ENCODE measurements around the gene TBC1D22A. TPM values are rescaled to one million over a fixed set of nuclear protein-coding genes. Genes with fewer than 3 reads are reported as not detected.

Gene TBC1D22A
- total and polyA plus RNA-seq, 9 of the 15 experiments (the other 6 are each of a cell fraction or from before 2014, with no cell fraction given): 0.20 to 11.5 (median 5.2) TPM

DNA sequence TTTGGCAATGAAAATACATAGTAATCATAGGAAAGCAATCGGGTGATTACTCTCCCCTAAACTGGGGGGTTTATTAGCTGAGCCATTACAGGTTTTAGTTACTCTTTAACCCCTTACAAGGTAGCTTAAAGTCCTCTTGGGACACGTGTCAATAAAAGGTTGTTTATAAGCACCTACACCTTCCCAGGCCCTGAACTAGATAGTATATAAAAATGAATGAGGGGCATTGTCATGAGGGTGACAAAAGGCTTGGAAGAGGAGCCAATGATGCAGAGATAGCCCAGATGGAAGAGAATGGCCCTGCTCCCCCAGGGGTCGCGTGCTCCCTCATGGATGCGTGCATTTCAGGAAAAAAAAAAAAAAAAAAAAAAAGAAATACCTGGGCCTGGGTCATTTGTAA lies 276.9 kb downstream of the TBC1D22A start:
- Histone ChIP-seq H3K9me1 (ENCODE audit: control insufficient read depth, insufficient read depth, low read length) (no peaks in the 10 kb centered on the region), H2AFZ (ENCODE audit: low read depth, low read length) (no peak overlapping the region), H3K27ac (ENCODE audit: extremely low read depth, low read depth, low read length) (no peak overlapping the region), H3K27me3 (ENCODE audit: control insufficient read depth in 2 of 2, insufficient read depth in 2 of 2, low read length in 2 of 2) (no peaks in the 10 kb centered on the region), H3K36me3 (ENCODE audit: control insufficient read depth, insufficient read depth, low read length) (no peaks in the 10 kb centered on the region), H3K4me3 (no peak overlapping the region), H3K9me3 (replicated peaks; ENCODE audit: control insufficient read depth, insufficient read depth, low read depth, low read length) (no peaks in the 10 kb centered on the region), H3K9ac (ENCODE audit: insufficient read depth in 1 of 2, low read depth in 2 of 2, low read length in 2 of 2) (no peak overlapping the region), H3K79me2 (ENCODE audit: control insufficient read depth, insufficient read depth, low read length) (no peaks in the 10 kb centered on the region), H3K4me2 (ENCODE audit: insufficient read depth, low read length) (no peak overlapping the region), H4K20me1 (replicated peaks; ENCODE audit: control insufficient read depth, insufficient read depth, low read length) (0 out of 2 replicates have a peak, but pooled peaks cover 5% of the 10 kb centered on the region), H3K4me1 (replicated peaks in 1 of 2; ENCODE audit: control insufficient read depth in 2 of 2, insufficient read depth in 2 of 2, low read length in 2 of 2) (peaks cover 0 to 17% of the 10 kb centered on the region in 2 experiments; a peak in 2 of 5 replicates)
- DNase-seq (ENCODE audit: extremely low read depth in 1 of 4, low spot score in 3 of 4) (no peak), ATAC-seq (no peak), FAIRE-seq (no peak)
- in situ Hi-C loops (cut with MboI): no loop called here
- BruUV-seq (replicated peaks): no TSS peak
- ChIA-PET POLR2A (no interaction called here), CTCF (ENCODE audit: low intra/inter-chr PET ratio) (no interaction called here)
- intact Hi-C loops (cut with micrococcal nuclease): no loop called here
- TF ChIP-seq, protein P1, sequence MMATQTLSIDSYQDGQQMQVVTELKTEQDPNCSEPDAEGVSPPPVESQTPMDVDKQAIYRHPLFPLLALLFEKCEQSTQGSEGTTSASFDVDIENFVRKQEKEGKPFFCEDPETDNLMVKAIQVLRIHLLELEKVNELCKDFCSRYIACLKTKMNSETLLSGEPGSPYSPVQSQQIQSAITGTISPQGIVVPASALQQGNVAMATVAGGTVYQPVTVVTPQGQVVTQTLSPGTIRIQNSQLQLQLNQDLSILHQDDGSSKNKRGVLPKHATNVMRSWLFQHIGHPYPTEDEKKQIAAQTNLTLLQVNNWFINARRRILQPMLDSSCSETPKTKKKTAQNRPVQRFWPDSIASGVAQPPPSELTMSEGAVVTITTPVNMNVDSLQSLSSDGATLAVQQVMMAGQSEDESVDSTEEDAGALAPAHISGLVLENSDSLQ (IDR thresholded peaks at IDR 0.05): no peak
- TF ChIP-seq, protein P2, sequence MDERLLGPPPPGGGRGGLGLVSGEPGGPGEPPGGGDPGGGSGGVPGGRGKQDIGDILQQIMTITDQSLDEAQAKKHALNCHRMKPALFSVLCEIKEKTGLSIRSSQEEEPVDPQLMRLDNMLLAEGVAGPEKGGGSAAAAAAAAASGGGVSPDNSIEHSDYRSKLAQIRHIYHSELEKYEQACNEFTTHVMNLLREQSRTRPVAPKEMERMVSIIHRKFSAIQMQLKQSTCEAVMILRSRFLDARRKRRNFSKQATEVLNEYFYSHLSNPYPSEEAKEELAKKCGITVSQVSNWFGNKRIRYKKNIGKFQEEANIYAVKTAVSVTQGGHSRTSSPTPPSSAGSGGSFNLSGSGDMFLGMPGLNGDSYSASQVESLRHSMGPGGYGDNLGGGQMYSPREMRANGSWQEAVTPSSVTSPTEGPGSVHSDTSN (CRISPR knock-in tag; IDR thresholded peaks at IDR 0.05; ENCODE audit: low read depth): no peak
- TF ChIP-seq, protein P2 (tag; conservative IDR thresholded peaks at IDR 0.05; ENCODE audit: low read depth): no peak
- TF ChIP-seq MEF2D (tag; conservative IDR thresholded peaks at IDR 0.05; ENCODE audit: low read depth) (no peak), RBM17 (IDR thresholded peaks at IDR 0.05; ENCODE audit: borderline replicate concordance, low read depth, low read length) (no peak), ZNF184 (CRISPR knock-in tag; IDR thresholded peaks at IDR 0.05) (no peak), STAG1 (CRISPR knock-in tag; IDR thresholded peaks at IDR 0.05; ENCODE audit: borderline replicate concordance) (no peak), RB1 (IDR thresholded peaks at IDR 0.05; ENCODE audit: low read depth) (no peak), ELF4 (CRISPR knock-in tag; IDR thresholded peaks at IDR 0.05) (no peak), FOXM1 (IDR thresholded peaks at IDR 0.05; ENCODE audit: low read depth) (no peak), FOXM1 (CRISPR knock-in tag; IDR thresholded peaks at IDR 0.05; ENCODE audit: low read depth) (no peak), ATF1 (CRISPR knock-in tag; IDR thresholded peaks at IDR 0.05) (no peak), ATF1 (tag; IDR thresholded peaks at IDR 0.05) (no peak), U2AF1 (optimal IDR thresholded peaks at IDR 0.05; ENCODE audit: low read depth, low read length) (no peak), CBX5 (IDR thresholded peaks at IDR 0.05; ENCODE audit: borderline replicate concordance, low read depth) (no peak), SP2 (IDR thresholded peaks at IDR 0.05; ENCODE audit: extremely low read depth, low read depth, low read length, poor library complexity, severe bottlenecking) (no peak), KLF10 (CRISPR knock-in tag; IDR thresholded peaks at IDR 0.05) (no peak), DACH1 (IDR thresholded peaks at IDR 0.05; ENCODE audit: partially characterized antibody) (no peak)
- TF ChIP-seq, protein P3, sequence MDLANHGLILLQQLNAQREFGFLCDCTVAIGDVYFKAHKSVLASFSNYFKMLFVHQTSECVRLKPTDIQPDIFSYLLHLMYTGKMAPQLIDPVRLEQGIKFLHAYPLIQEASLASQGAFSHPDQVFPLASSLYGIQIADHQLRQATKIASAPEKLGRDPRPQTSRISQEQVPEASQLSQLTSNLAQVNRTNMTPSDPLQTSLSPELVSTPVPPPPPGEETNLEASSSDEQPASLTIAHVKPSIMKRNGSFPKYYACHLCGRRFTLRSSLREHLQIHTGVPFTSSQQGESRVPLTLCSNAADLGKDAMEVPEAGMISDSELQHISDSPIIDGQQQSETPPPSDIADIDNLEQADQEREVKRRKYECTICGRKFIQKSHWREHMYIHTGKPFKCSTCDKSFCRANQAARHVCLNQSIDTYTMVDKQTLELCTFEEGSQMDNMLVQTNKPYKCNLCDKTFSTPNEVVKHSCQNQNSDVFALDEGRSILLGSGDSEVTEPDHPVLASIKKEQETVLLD (IDR thresholded peaks at IDR 0.05): no peak
- TF ChIP-seq, protein P4, sequence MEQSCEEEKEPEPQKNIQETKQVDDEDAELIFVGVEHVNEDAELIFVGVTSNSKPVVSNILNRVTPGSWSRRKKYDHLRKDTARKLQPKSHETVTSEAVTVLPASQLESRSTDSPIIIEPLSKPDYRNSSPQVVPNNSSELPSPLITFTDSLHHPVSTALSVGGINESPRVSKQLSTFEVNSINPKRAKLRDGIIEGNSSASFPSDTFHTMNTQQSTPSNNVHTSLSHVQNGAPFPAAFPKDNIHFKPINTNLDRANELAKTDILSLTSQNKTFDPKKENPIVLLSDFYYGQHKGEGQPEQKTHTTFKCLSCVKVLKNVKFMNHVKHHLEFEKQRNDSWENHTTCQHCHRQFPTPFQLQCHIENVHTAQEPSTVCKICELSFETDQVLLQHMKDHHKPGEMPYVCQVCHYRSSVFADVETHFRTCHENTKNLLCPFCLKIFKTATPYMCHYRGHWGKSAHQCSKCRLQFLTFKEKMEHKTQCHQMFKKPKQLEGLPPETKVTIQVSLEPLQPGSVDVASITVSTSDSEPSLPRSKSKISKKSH (CRISPR knock-in tag; IDR thresholded peaks at IDR 0.05): no peak
- 35% methylated on average over 2 of the region's 5 CpGs for WGBS (ENCODE audit: insufficient coverage, low coverage, missing lambda C conversion rate)

Measured in K562 (cell line).